Erythroblast (primary cell): Measurements from ENCODE around the gene FNDC3B.

Experiments
- GATA1 ChIP-seq: IDR thresholded peaks from 2 replicates; pipeline ENCODE4 v1.6.1; 2011; ENCODE audit warnings: low read depth, mild to moderate bottlenecking, control low read depth, low read length, moderate library complexity
- POLR2A ChIP-seq: IDR thresholded peaks from 2 replicates; pipeline ENCODE4 v1.6.1; 2011; ENCODE audit warnings: mild to moderate bottlenecking, low read length

DNA sequence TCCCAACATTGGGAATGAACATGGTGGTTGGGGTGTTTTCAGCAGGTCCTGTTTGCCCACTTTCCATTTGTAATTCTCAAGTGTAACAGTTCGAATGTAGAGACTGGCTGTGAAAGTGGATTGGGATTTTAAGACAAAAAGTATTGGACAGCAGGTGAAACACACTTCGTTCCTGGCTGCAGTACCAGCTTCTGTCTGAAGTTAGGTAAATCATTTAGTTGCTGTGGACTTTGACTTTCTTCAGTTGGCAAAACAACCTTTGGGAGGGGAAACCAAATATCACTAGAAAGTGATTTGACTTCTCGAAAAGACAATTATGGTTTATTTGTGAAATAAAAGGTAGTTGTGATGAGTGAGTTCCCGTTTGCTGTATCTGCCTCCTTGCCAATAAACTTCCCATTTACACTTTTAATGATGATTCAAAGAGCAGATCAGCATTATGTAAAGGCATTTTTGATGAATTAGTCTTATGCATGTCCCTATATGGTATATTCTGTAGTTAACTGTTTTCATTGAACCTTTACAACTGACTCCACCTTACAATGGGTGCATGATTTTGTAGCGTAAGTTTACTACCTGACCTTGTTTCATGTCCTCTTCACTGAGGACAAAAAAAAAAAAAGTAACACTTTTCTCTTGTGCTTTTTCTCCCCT is 34.0 kb downstream of the FNDC3B start:
- TF ChIP-seq POLR2A (no peak), GATA1 (no peak)
